ENCODE results near the gene ICOSLG. TPM values are rescaled to one million over a fixed set of nuclear protein-coding genes. Genes with fewer than 3 reads are reported as not detected.
A peak's percentile ranks its signal among the peaks of the same experiment; 100 is the strongest.
"Not testable (repeated sequence)": the region's sequence is repeated elsewhere in the genome, so short reads cannot be mapped to it uniquely, and the experiment has no call there.

ICOSLG gene
- total RNA-seq, 1 experiment from 2014 or later: 0.57 TPM

DNA sequence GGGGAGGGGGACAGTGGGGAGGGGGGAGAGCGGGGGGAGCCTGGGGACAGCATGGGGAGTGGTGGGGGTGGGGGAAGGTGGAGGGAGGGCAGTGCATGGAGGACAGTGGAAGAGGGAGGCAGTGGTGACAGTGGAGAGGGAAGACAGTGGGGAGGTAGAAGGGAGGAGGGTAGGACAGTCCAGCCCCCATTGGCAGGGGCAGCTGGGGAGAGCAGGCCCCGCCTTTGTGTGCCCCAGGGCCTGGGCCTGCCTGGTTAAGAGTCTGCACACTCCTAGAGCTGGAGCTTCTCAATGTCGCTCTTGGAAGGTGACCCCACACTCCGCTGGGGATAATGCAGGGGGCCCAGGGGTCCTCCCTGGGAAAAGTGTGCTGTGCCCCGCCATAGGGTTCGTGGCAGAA is 15.1 kb downstream of the ICOSLG start:
- DNase-seq (ENCODE audit: low read depth): not testable (repeated sequence)

DNA sequence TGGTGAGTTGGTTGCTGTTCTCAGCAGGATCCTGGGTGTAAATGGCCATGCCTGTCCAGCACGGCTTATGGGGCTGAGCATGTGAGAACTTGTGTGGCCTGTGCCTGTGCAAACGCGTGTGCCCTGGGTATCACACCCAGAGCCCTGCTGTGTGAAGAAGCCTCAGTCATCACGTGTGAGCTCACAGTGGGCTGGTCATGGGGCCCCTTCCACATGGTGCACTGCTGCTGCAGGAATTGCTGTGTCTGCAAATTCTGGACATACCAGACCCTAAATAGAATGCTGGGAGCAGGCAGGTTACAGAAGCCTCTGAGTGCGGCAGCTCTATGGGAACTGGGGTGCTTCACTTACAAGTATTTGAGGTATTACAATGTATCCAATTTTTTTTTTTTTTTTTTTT is 17.4 kb downstream of the ICOSLG start:
- not testable (repeated sequence) for DNase-seq (ENCODE audit: low read depth)

DNA sequence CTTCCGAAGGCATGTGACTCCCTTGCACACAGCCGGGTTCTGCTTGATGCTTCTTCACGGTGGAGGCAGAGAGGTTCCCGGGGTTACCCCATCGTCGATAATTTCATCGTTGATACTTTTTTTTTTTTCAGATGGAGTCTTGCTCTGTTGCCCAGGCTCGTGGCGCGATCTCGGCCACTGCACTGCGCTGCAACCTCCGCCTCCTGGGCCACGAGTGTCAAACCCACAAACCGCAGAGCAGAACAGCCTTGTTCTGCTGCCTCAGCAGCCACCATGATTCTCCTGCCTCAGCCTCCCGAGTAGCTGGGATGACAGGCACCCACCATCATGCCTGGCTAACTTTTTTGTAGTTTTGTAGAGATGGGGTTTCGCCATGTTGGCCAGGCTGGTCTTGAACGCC is 20.1 kb downstream of the ICOSLG start:
- not testable (repeated sequence) for DNase-seq (ENCODE audit: low read depth)

DNA sequence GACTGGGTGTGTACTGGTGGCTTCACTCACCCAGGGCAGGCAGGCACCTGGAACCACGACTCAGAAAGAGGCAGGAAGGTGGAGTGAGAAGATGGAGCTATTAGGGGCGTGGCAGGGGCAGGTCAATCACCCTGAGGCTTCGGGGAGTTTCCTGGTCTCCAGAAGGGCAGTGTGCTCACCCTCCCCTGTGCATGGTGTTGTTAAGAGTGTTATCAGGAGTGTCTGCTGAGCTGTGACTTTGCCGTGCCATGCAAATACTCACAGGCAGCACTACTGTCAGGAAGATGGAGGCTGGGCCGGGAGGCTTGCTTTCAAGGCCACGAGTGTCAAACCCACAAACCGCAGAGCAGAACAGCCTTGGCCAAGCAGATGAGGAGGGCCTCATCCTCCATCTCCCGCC is 22.3 kb downstream of the ICOSLG start:
- not testable (repeated sequence) for DNase-seq (ENCODE audit: low read depth)

DNA sequence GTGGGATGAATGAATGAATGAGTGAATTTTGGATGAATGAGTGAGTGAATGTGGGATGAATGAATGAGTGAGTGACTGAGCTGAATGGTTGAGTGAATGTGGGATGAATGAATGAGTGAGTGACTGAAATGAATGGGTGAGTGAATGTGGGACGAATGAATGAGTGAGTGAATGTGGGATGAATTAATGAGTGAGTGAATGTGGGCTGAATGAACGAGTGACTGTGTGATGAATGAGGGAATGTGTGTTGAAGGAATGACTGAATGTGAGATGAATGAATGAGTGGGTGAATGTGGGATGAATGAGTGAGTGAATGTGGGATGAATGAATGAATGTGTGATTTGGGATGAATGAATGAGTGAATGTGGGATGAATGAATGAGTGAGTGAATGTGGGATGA is 28.8 kb downstream of the ICOSLG start:
- DNase-seq (ENCODE audit: low read depth): not testable (repeated sequence)

DNA sequence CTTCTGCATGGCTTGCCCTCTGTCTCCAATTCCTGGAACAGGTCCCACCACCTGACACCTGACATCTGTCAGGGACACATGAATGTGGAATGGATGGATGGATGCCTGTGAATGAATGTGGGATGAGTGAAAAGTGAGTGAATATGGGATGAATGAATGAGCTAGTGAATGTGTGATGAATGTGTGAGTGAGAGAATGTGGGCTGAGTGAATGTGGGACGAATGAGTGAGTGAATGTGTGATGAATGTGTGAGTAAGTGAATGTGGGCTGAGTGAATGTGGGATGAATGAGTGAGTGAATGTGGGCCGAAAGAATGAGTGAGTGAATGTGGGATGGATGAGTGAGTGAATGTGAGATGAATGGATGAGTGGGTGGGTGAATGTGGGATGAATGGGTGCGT is 29.2 kb downstream of the ICOSLG start:
- DNase-seq (ENCODE audit: low read depth): not testable (repeated sequence)

DNA sequence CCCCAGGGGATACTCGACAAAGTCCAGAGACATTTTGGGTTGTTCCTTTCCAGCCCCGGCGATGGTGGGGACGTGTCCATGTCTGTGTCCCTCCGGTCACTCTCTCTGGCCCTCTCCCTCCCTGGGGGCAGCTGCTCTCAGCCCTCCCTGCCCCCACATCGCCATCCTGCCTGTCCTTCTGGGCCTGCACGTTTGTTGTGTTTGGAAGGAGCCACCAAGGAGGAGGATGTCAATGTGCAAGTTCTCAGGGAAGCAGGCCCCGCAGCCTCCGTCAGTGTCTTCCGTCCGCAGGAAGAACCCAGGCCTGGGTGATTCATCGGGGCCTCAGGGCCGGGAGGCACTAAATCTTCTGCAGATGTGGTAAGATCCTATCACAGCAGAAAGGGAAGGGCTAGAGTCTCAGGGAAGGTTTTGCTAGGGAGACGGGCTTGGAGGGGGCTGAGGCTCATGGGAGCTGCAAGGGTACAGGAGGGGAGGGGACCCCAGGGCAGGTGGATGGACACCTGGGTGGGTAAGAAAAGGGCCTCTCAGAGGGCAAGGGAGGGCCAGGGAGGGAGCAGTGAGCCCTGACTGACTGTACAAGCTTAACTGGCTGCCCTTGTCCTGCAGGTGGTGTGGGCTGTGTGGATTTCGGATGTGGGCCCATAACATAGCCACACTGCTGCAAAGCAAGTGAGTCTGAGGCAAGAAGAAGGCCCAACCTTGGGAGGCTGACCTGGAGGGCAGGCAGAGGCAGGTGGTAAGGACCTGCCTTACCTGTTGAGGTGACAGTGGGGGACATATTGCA is 32.7 kb downstream of the ICOSLG start:
- peak; percentile 3 for DNase-seq (ENCODE audit: low read depth)

DNA sequence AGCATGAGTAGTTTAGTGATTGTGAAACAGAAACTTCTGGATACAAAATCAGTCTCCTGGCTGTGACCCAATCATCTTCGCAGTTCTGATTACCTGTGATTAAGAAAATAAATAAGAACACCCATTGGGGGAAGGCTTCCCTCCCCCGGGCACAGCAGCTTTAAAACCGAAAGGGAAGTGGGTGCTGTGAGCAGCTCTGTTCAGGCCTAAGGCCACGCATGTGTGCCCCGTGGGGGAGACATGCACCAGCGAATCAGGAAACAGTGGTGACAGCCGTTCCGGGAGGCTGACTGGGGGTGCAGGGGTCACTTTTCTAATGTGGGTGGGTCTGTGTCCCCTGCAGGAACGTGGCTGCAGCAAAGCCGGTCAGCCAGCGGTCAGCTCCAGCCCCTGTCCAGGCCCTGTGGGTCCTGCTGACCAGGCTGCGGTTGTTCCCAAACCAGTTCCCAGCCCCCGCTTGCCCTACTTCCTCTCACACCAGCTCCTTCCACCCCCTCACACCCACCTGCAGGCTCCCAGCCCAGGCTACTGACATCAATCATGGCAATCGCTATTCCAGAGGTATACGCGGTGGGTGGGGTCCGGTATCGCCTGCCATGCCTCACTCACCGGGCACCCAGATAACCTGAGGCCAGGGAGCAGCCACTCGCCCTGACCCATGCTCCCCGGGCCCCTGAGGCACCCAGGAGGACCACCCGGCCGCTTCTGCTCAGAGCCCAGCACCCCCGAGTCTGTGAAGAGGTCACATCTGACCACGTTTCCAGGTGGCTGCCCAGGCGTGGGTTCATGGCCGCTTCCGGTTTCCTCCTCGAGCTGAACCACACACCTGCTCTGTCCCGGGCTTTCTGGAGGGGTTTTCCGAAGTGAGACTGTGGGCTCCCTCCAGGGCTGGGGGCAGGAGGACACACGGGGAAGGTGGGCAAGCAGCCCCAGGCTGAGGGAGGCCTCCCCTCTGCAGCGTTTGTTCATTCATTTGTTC is 33.8 kb downstream of the ICOSLG start:
- DNase-seq (ENCODE audit: low read depth): not testable (repeated sequence)

DNA sequence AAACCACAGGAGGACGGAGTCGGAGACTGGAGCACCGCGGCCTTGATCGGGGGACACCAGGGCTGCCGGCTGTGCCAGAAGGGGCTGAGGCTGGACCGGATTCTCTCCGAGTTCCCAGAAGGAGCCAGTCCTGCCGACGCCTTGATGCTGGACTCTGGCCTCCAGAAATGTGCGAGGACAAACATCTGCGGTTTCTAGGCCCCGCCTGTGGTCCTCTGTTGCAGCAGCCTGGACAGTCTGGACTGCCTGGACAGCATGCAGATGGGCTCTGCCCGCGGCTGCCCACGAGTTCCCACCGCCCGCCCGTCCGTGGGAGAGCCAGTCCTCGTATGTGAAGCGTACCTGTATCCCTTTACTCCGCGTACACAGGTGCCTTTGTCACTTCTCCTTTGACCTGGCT is 34.6 kb downstream of the ICOSLG start:
- not testable (repeated sequence) for DNase-seq (ENCODE audit: low read depth)

DNA sequence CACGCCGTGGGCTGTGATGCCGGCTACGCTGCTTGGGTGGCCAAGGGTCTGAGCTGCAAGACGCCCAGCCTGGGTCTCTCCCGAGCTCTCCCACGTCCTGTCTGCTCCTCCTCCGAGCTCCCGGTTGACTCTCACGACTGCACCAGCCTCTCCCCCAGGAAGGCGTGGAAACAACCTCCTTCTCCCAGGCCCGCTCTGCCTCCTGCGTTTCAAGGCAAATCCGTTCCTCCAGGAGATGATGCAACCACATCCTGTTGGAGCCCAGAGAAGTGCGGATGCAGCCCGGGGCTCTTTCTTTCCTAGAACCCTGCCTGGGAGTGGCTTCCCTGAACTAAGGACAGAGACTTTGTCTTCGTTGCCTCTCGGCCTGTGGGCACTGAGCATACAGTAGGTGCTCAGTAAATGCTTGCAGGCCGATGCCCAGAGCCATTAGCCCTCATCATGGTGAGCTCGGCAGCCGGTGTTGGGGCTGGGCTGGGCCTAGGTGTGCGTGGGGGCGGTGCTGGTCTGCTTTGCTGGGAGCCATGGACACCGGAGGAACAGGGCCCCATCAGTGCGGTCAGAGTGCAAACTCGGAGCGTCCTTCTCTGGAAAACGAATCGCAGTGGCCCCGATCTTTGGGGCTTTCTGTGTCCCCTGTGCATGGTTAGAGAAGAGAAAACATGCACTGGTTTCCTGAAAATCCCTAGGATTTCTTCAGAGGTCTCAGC is 38.0 kb downstream of the ICOSLG start:
- DNase-seq (ENCODE audit: low read depth): not testable (repeated sequence)

DNA sequence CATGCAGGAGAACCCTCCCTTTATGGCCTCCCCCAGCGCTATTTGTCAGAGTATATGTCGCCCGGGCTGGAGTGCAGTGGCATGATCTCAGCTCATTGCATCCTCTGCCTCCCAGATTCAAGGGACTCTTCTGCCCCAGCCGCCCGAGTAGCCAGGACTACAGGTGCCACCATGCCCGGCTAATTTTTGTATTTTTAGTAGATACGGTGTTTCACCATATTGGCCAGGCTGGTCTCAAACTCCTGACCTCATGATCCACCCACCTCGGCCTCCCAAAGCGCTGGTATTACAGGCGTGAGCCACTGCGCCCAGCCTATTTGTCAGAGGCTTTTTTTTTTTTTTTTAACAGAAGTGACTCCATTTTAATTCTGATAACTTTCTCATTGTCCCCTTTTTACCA is 40.7 kb downstream of the ICOSLG start:
- not testable (repeated sequence) for DNase-seq (ENCODE audit: low read depth)

DNA sequence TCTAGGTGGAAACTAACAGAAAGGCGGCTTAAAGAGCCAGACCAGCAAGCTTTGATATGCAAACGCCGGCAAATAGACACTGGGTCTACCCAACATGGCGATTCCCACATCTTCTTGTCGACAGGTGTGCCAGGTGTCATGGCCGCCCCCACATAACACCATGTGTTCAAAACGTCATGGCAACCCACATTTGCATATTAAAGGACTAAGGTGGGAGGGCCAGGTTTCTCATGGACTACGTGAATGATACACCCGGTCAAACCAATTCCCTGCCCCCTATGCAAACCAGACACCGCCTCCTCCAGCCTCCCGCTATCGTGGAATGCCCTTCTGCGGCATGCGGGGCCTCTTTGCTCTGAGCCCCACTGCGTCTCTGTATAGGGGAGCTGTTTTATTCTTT is 41.3 kb downstream of the ICOSLG start:
- no peak for DNase-seq (ENCODE audit: low read depth)

DNA sequence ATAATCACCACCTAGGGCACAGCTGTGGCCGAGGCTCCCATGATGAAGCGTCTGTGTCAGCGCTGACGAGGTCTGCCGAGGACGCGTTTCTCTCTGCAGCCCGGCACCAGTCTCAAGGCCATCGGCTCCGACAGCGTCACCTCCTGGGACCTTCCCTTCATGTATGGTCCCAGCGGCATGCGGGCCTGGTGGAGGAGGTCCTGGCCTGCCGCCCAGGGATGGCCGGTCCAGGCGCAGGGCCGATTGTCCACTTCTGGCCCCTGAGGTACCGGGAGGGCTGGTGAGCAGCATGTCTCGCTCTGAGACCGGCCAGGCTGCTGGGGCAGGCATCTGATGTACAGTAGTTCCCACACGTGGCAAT is 43.6 kb downstream of the ICOSLG start:
- not testable (repeated sequence) for DNase-seq (ENCODE audit: low read depth)

DNA sequence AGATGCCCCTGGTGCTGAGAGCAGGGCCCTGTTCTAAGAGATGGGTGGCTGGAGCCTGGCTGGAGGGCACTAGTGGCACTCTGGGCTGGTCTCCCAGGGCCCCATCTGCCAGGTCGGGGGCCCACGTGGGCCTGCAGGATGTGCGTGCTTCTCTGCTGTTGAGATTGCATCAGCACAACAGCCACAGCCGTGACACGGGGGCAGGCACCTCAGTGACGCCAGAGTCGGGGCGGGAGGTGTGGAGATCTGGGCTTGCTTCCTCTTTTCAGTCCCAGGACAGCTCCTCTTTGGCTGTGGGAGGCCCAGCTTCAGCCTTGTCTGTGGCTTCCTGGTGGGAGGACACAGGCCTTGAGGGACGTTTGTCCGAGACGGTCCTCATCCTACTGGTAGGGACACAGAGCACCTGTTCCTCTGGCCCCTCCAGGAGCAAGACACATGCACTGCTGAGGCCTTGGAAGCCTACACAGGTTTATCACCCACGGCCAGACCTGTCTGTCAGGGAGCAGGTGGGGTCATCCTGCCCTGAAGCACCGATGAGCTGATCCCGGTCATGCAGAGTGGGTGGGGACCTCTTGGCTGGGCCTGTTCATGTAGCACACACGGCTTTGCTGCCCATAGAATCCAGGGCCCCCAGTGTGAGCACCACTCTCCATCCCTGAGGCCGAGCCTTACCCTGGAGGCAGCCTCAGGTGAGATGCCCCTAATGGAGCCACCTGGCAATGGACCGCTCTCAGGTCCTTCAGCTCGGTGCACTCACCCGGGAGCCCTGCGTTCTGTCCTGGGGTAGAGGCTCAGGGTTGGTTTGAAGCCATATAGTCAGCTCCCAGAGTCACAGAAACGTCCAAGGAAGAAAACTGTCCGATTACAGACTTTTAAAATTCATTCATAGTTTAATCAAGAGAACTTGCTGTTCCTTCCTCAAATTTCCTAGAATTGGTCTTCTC is 44.3 kb downstream of the ICOSLG start:
- DNase-seq (ENCODE audit: low read depth): not testable (repeated sequence)

DNA sequence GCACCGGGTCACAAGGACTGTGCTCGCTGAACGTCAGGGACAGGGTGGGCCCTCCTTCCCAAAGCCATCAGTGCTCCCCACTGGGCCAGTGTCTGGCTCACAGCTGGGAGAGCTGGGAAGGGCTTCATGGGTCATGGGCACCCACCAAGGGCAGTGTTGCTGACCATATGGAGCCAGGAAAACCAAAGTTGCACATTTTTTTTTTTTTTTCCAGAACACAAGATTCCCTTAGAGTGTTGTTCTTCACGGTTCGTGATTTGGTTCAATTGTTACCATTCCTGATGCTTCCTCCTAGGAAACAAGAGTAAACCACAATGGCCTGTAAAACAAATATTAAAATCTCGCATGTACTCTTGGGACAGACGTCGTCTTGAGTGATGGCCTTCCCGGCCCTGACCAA is 45.9 kb downstream of the ICOSLG start:
- peak; percentile 6 for DNase-seq (ENCODE audit: low read depth)

DNA sequence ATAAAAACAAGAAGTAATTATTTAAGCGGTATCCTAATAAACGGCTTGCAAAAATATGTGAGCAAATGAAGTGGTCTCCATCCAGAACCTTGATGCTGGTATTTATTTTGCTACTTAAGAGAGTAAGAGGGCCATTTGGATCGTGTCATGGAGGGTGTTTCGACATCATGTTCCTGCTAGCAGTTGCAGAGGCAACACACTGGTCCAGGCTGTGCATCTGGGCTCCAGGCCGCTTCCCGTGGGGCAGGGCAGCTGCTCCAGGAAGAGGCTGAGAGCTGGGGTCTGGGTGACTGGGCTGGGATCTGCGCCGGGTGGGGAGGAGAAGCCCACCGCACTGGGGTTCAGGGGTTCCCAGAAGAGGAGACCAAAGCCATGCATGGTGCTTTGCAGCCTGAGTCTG is 46.3 kb downstream of the ICOSLG start:
- DNase-seq (ENCODE audit: low read depth): not testable (repeated sequence)

DNA sequence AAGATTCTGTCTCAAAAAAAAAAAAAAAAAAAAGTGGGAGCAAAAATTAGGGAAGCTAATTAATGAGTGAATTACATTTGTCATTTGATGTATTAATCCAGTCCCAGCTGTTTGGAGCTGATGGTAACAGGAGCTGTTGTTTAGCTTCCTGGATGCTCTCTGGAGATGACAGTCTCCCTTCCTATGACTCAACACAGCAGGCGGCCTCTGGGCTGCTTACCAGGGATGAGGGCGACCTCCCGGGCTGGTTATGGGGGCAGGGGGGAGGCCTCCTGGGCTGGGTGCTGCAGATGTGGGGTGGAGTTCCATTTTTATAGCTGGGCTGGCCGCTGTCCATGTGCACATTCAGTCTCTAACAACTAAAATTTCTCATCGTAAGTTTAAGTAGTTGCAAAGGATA is 47.6 kb downstream of the ICOSLG start:
- not testable (repeated sequence) for DNase-seq (ENCODE audit: low read depth)

DNA sequence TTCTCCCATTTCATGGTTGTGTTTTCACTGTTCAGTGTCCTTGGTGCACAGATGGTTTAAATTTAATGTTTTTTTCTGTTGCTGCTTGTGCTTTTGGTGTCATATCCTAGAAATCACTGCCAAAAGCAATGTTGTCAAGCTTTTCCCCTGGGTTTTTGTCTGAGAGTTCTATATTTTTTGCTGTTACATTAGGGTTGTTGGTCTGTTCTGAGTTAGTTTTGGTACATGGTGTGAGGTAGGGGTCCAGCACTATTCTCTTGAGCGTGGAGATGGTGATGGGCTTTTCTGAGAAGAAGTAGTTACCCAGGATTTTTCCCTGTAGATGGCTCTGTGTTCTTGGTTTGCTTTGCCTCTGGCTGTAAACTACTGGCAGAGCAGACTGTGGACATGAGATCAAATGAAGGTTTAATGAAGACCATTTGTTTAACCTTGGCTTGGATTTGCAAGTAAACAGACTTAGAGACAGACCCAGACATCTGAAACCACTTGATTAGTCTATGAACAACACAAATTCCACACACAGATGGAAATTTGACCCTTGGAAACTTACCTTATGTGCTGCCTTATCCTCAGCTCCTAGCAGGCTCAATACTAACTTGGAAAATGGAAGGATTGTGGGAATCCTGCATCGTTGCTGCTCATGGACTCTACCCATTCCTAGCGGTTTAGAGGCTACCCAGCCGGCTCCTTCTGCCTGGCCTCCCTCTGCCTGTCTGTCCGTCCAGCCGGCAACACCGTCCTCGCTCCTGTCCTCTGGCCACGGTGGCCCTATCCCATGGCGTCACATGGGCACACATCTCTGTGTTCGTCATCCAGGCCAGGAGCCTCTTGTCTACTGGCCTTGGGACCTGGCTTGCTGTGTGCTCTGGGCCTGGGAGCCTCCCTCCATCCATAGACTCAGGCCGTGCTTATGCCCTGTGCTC is 50.1 kb downstream of the ICOSLG start:
- DNase-seq (ENCODE audit: low read depth): not testable (repeated sequence)

DNA sequence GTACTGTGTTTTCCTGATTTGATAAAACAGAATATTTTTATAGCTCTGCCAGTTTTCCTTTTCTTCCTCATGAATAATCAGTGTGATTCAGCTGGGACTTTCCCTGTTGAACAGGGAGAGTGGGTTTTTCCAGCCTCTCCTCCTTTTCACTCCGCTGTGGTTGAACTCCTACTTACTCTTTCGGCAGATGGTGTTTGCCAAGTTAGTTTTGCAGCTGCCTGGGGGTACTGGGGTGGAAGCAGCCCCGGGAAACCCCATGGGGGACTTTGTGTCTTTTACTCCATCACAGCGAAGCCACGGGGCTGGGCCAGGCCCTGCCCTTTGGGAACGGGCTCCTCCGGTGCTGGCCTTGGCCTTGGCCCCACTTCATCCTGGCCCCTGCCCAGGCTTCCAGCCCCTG is 55.9 kb downstream of the ICOSLG start:
- DNase-seq (ENCODE audit: low read depth): not testable (repeated sequence)

DNA sequence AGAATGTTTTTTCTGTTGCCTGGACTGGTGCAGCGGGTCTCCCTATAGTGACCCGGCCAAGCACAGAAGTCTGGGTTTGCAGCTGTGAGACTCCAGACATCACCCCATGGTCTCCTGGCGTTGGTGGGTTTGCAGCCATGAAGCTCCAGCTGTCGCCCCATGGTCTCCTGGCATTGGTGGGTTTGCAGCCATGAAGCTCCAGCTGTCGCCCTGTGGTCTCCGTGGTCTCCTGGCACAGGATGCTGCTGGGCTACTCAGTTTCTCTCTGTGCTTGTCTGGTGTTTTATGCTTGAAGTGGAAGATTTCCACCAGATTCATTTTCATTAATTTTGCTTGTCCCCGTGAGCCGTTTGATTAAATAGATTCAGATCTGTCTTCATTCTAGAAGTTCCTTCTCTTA is 58.5 kb downstream of the ICOSLG start:
- DNase-seq (ENCODE audit: low read depth): not testable (repeated sequence)

All from Daoy (cell line).